H1 (cell line): ENCODE results near the gene OLA1. TPM values are rescaled to one million over a fixed set of nuclear protein-coding genes. Genes with fewer than 3 reads are reported as not detected.
A peak's percentile ranks its signal among the peaks of the same experiment; 100 is the strongest.

Source experiments
- CTCF ChIA-PET: fragments of 300-600 bp; sonication (Branson Sonifier 250); formaldehyde crosslinking; loops from one replicate; lab custom pipeline; 2021; ENCODE audit not compliant: partially characterized antibody; lab: Charles Lee
- POLR2A ChIA-PET: fragments of 300-600 bp; sonication (Branson Sonifier 250); formaldehyde crosslinking; loops from one replicate; lab custom pipeline; 2021; ENCODE audit warnings: inconsistent platforms; ENCODE audit not compliant: partially characterized antibody; lab: Charles Lee
- DNase-seq, 2 experiments: peaks; one replicate each; pipeline versions ENCODE4 v3.0.0 to v3.0.0-alpha.2; 2010 to 2022; ENCODE audit warnings: low spot score in 2 of 2, low read depth in 1 of 2, mixed read lengths in 1 of 2
- FAIRE-seq: peaks from 2 replicates; lab custom pipeline; 2011; peaks lifted over from hg19 to GRCh38; lab: Jason Lieb, UNC
- H2AFZ ChIP-seq: 2 replicates; pipeline ENCODE4 v1.8.1; 2012; ENCODE audit warnings: low read length, inconsistent platforms
- H2AK5ac ChIP-seq: 2 replicates; pipeline ENCODE4 v1.6.1; 2013; ENCODE audit warnings: low read depth, low read length
- H2BK120ac ChIP-seq: replicated peaks from 2 replicates; pipeline ENCODE3; 2013; ENCODE audit warnings: low read depth, low read length, inconsistent platforms
- H2BK12ac ChIP-seq: 2 replicates; pipeline ENCODE4 v1.6.1; 2013; ENCODE audit warnings: low read depth, low read length
- H2BK15ac ChIP-seq: 2 replicates; pipeline ENCODE4 v1.6.1; 2013; ENCODE audit warnings: low read length
- H2BK20ac ChIP-seq: 2 replicates; pipeline ENCODE4 v1.6.1; 2013; ENCODE audit warnings: low read length
- H2BK5ac ChIP-seq: 2 replicates; pipeline ENCODE4 v1.6.1; 2013; ENCODE audit warnings: low read depth, low read length
- H3K14ac ChIP-seq: 2 replicates; pipeline ENCODE4 v1.6.1; 2013; ENCODE audit warnings: inconsistent platforms; ENCODE audit not compliant: insufficient read length
- H3K18ac ChIP-seq: 2 replicates; pipeline ENCODE4 v1.6.1; 2013; ENCODE audit warnings: low read length; ENCODE audit errors: extremely low read depth
- H3K23ac ChIP-seq: 2 replicates; pipeline ENCODE4 v1.6.1; 2013; ENCODE audit warnings: inconsistent platforms; ENCODE audit not compliant: insufficient read length
- H3K23me2 ChIP-seq: 2 replicates; pipeline ENCODE4 v1.6.1; 2013; ENCODE audit warnings: low read depth, low read length
- H3K27ac ChIP-seq: 2 replicates; pipeline ENCODE4 v1.6.1; 2011; ENCODE audit warnings: low read depth, low read length, inconsistent platforms
- H3K27me3 ChIP-seq, 4 experiments: replicated peaks in 1 of 4; 1 replicate in 1 of 4; 2 replicates in 3 of 4; pipeline versions ENCODE4 v1.6.1 to v1.8.1; 2011 to 2013; ENCODE audit warnings: low read length in 3 of 4, mild to moderate bottlenecking in 3 of 4, inconsistent platforms in 2 of 4, mixed read lengths in 2 of 4, moderate library complexity in 1 of 4; ENCODE audit not compliant: control insufficient read depth in 3 of 4, insufficient read depth in 3 of 4; ENCODE audit errors: extremely low read depth in 1 of 4
- H3K36me3 ChIP-seq, 4 experiments: 2 replicates each; pipeline versions ENCODE4 v1.6.1 to v1.8.1; 2011 to 2013; ENCODE audit warnings: mild to moderate bottlenecking in 4 of 4, low read length in 3 of 4, moderate library complexity in 2 of 4, control low read depth in 1 of 4, inconsistent platforms in 1 of 4; ENCODE audit not compliant: insufficient read depth in 4 of 4, control insufficient read depth in 2 of 4
- H3K4ac ChIP-seq: replicated peaks from 2 replicates; pipeline ENCODE3; 2013; ENCODE audit warnings: low read length, low read depth, mixed read lengths, inconsistent platforms; ENCODE audit not compliant: insufficient read length
- H3K4me1 ChIP-seq, 4 experiments: replicated peaks in 1 of 4; 1 replicate in 1 of 4; 2 replicates in 3 of 4; pipeline versions ENCODE4 v1.6.1 to v1.8.1; 2011 to 2013; ENCODE audit warnings: low read length in 3 of 4, inconsistent platforms in 2 of 4, mixed read lengths in 1 of 4; ENCODE audit not compliant: insufficient read depth in 4 of 4, control insufficient read depth in 3 of 4
- H3K4me2 ChIP-seq, 2 experiments: 2 replicates each; pipeline versions ENCODE4 v1.6.1 to v1.8.1; 2011 to 2013; ENCODE audit warnings: low read depth in 2 of 2, low read length in 2 of 2, control low read depth in 1 of 2, inconsistent platforms in 1 of 2, mild to moderate bottlenecking in 1 of 2; ENCODE audit not compliant: insufficient read depth in 1 of 2
- H3K4me3 ChIP-seq, 4 experiments: fragments of 200-600, 300-600 bp in 1 of 4; sonication (generic), shearing (Covaris generic), sonication (Bioruptor Twin) in 1 of 4; 2 replicates each; pipeline versions ENCODE4 v1.5.1 to v1.8.1; 2011 to 2016; ENCODE audit warnings: low read length in 4 of 4, low read depth in 3 of 4, control low read depth in 2 of 4, inconsistent platforms in 2 of 4, mild to moderate bottlenecking in 2 of 4, mixed read lengths in 1 of 4, moderate library complexity in 1 of 4; ENCODE audit not compliant: insufficient read depth in 2 of 4; ENCODE audit errors: extremely low read depth in 1 of 4
- H3K56ac ChIP-seq: replicated peaks from 2 replicates; pipeline ENCODE3; 2013; ENCODE audit warnings: low read depth, mild to moderate bottlenecking, mixed read lengths, low read length, inconsistent platforms; ENCODE audit not compliant: insufficient read length
- H3K79me1 ChIP-seq: 2 replicates; pipeline ENCODE4 v1.6.1; 2013; ENCODE audit warnings: low read depth, low read length, control low read depth
- H3K79me2 ChIP-seq, 2 experiments: 2 replicates each; pipeline versions ENCODE4 v1.6.1 to v1.8.1; 2012 to 2013; ENCODE audit warnings: low read length in 2 of 2, mild to moderate bottlenecking in 2 of 2, inconsistent platforms in 1 of 2; ENCODE audit not compliant: insufficient read depth in 2 of 2, control insufficient read depth in 1 of 2
- H3K9ac ChIP-seq, 4 experiments: replicated peaks in 1 of 4; 1 replicate in 1 of 4; 2 replicates in 3 of 4; pipeline versions ENCODE4 v1.6.1 to v1.8.1; 2011 to 2013; ENCODE audit warnings: low read depth in 3 of 4, low read length in 3 of 4, control low read depth in 2 of 4, mild to moderate bottlenecking in 2 of 4, moderate library complexity in 2 of 4, inconsistent platforms in 1 of 4; ENCODE audit errors: extremely low read depth in 1 of 4
- H3K9me3 ChIP-seq, 2 experiments: 2 replicates each; pipeline versions ENCODE4 v1.6.1 to v1.8.1; 2012 to 2013; ENCODE audit warnings: mild to moderate bottlenecking in 2 of 2, moderate library complexity in 2 of 2, control low read depth in 1 of 2, inconsistent platforms in 1 of 2, low read depth in 1 of 2, low read length in 1 of 2, mixed read lengths in 1 of 2; ENCODE audit not compliant: insufficient read depth in 2 of 2
- H4K20me1 ChIP-seq, 2 experiments: replicated peaks in 1 of 2; 2 replicates each; pipeline versions ENCODE3 to v1.8.1; 2011 to 2013; ENCODE audit warnings: inconsistent platforms in 2 of 2, low read length in 2 of 2, mild to moderate bottlenecking in 1 of 2; ENCODE audit not compliant: insufficient read depth in 2 of 2, control insufficient read depth in 1 of 2
- H4K5ac ChIP-seq: 2 replicates; pipeline ENCODE4 v1.6.1; 2013; ENCODE audit warnings: low read length, low read depth, mixed read lengths, inconsistent platforms; ENCODE audit not compliant: insufficient read length
- H4K8ac ChIP-seq: 2 replicates; pipeline ENCODE4 v1.8.0; 2013; ENCODE audit warnings: mild to moderate bottlenecking, moderate library complexity, low read length, inconsistent platforms; ENCODE audit not compliant: insufficient read depth; ENCODE audit errors: extremely low read depth
- H4K91ac ChIP-seq: replicated peaks from 2 replicates; pipeline ENCODE3; 2013; ENCODE audit warnings: low read length, mixed read lengths, inconsistent platforms; ENCODE audit not compliant: insufficient read length
- KDM1A ChIP-seq: fragments of 200-600, 300-600 bp; sonication (generic); IDR thresholded peaks from 2 replicates; pipeline ENCODE4 v1.7.1; 2016; ENCODE audit warnings: mild to moderate bottlenecking, low read length, borderline replicate concordance
- WGBS, 2 experiments: shearing (Covaris generic) in 1 of 2; methylation state at CpG; one replicate each; pipeline versions ENCODE4 v1.1.6 to v1.1.7; 2013 to 2015; ENCODE audit warnings: low lambda C conversion rate in 2 of 2, mixed read lengths in 2 of 2, inconsistent platforms in 1 of 2, low coverage in 1 of 2, missing lambda C conversion rate in 1 of 2; ENCODE audit not compliant: insufficient replicate concordance in 2 of 2, insufficient coverage in 1 of 2, insufficient read length in 1 of 2; ENCODE audit errors: extremely low coverage in 1 of 2, missing lambda C conversion rate in 1 of 2; 5-methylcytosine and 5-hydroxymethylcytosine counted together
- polyA plus RNA-seq, 7 experiments: library from polyadenylated mRNA; depleted of rRNA in 3 of 7; stranded (reverse) in 5 of 7; unstranded in 2 of 7; fragments of >200 nt in 5 of 7; fragments of 200-250 nt in 2 of 7; gene quantifications; 1 replicate in 5 of 7; 2 replicates in 1 of 7; 4 replicates in 1 of 7; pipeline versions ENCODE4 v1.2.1 to v1.2.3, GENCODE V29; 2011 to 2013; ENCODE audit warnings: missing spikeins in 2 of 7, mixed read lengths in 2 of 7
- total RNA-seq: library from RNA; stranded (reverse); fragmentation: NEBNext Ultra II Directional; extraction: Animal tissue kit (Norgen Biotek cat#: 25700); gene quantifications from 2 replicates; pipeline ENCODE4 v1.2.1, GENCODE V29; 2021
- TF ChIP-seq, protein P1 (sequence below), 3 experiments: IDR thresholded peaks; 1 replicate in 2 of 3; 2 replicates in 1 of 3; pipeline versions ENCODE4 v1.5.1 to v1.6.1; 2011; ENCODE audit warnings: low read length in 3 of 3, mild to moderate bottlenecking in 3 of 3, inconsistent platforms in 2 of 3, low read depth in 1 of 3, moderate library complexity in 1 of 3; ENCODE audit not compliant: insufficient read depth in 1 of 3; ENCODE audit errors: control extremely low read depth in 1 of 3

Gene OLA1
- total and polyA plus RNA-seq, 2 of the 8 experiments (the other 6 are each of a cell fraction or from before 2014, with no cell fraction given), result 39.3 to 158 TPM

GRCh38 chr2:174292908-174293307, 44.6 kb upstream of the OLA1 start:
- H4K20me1 ChIP-seq, result no peaks in the 10 kb centered on the region
- no peak overlapping the region for H3K4ac ChIP-seq
- peaks cover 0 to under 1% (median 0%) of the 10 kb centered on the region in 4 experiments; a peak in 1 of 7 replicates for H3K4me1 ChIP-seq
- H3K27me3 ChIP-seq, result no peaks in the 10 kb centered on the region
- no peak overlapping the region for H3K27ac ChIP-seq
- H3K14ac ChIP-seq, result no peak overlapping the region
- no peak overlapping the region for H2BK5ac ChIP-seq
- H3K23me2 ChIP-seq, result no peaks in the 10 kb centered on the region
- no peaks in the 10 kb centered on the region for H3K79me1 ChIP-seq
- no peak overlapping the region for H2BK15ac ChIP-seq
- 90% methylated on average over 1 of the region's 1 CpG; no CpG with 5 or more reads in 1 of the 2 experiments for WGBS, 2 experiments
- TF ChIP-seq KDM1A, result peak; percentile 67
- TF ChIP-seq, protein P1, sequence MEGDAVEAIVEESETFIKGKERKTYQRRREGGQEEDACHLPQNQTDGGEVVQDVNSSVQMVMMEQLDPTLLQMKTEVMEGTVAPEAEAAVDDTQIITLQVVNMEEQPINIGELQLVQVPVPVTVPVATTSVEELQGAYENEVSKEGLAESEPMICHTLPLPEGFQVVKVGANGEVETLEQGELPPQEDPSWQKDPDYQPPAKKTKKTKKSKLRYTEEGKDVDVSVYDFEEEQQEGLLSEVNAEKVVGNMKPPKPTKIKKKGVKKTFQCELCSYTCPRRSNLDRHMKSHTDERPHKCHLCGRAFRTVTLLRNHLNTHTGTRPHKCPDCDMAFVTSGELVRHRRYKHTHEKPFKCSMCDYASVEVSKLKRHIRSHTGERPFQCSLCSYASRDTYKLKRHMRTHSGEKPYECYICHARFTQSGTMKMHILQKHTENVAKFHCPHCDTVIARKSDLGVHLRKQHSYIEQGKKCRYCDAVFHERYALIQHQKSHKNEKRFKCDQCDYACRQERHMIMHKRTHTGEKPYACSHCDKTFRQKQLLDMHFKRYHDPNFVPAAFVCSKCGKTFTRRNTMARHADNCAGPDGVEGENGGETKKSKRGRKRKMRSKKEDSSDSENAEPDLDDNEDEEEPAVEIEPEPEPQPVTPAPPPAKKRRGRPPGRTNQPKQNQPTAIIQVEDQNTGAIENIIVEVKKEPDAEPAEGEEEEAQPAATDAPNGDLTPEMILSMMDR (IDR thresholded peaks at IDR 0.05; ENCODE audit: control extremely low read depth in 1 of 3, insufficient read depth in 1 of 3, low read depth in 1 of 3, low read length in 3 of 3), result no peak
- TF ChIP-seq, all 59 proteins: peak for 1
- H2AK5ac ChIP-seq, result no peak overlapping the region
- no peaks in the 10 kb centered on the region for H3K36me3 ChIP-seq
- peaks cover 3 to 4% of the 10 kb centered on the region in 2 experiments; a peak in 1 of 4 replicates for H3K9me3 ChIP-seq
- no peak overlapping the region for H3K56ac ChIP-seq
- H4K5ac ChIP-seq, result no peak overlapping the region
- POLR2A ChIA-PET, result no interaction called here
- no peak overlapping the region for H4K91ac ChIP-seq
- H3K79me2 ChIP-seq, result no peaks in the 10 kb centered on the region
- H3K4me2 ChIP-seq, result no peak overlapping the region
- no peak overlapping the region for H3K4me3 ChIP-seq
- H2BK120ac ChIP-seq, result no peak overlapping the region
- H2BK20ac ChIP-seq, result no peak overlapping the region
- no peak overlapping the region for H3K9ac ChIP-seq
- CTCF ChIA-PET, result interaction anchor here (0.6 kb wide), 1 partner anchor 14 kb away, joined by 3 read pairs; no protein-coding TSS in a partner anchor
- no peak overlapping the region for H3K23ac ChIP-seq
- H2AFZ ChIP-seq, result no peak overlapping the region
- no peak overlapping the region for H4K8ac ChIP-seq
- no peak overlapping the region for H2BK12ac ChIP-seq
- H3K18ac ChIP-seq, result no peak overlapping the region
- FAIRE-seq (no peak), DNase-seq (no peak)
